NCI-H69 (cell line): ENCODE data around the gene RBFOX2.
A peak's percentile ranks its signal among the peaks of the same experiment; 100 is the strongest.
"Not testable (repeated sequence)": the region's sequence is repeated elsewhere in the genome, so short reads cannot be mapped to it uniquely, and the experiment has no call there.

ENCODE experiments used
- DNase-seq: peaks from one replicate; lab custom pipeline; 2025; lab: John Stamatoyannopoulos, UW

Gene RBFOX2

GRCh38 chr22:36042240-36042639 is 13.6 kb upstream of the RBFOX2 start:
- DNase-seq = no peak

- no peak for DNase-seq
Observed at GRCh38 chr22:36039125-36039524, 10.5 kb upstream of the RBFOX2 start.

GRCh38 chr22:36037102-36037758 is 8.6 kb upstream of the RBFOX2 start:
- DNase-seq = no peak

GRCh38 chr22:36036167-36036624 is 7.6 kb upstream of the RBFOX2 start:
- DNase-seq = peak; percentile 40

- DNase-seq = no peak
Observed at GRCh38 chr22:36032611-36033010, 4.0 kb upstream of the RBFOX2 start.

GRCh38 chr22:36029406-36029755 is 757 bp upstream of the RBFOX2 start:
- DNase-seq = no peak

- DNase-seq = peak; percentile 83
Observed at GRCh38 chr22:36027935-36028645, 534 bp downstream of the RBFOX2 start.

- DNase-seq = peak; percentile 63
Observed at GRCh38 chr22:36027579-36027934, 1.1 kb downstream of the RBFOX2 start.

GRCh38 chr22:36026741-36027140 is 1.9 kb downstream of the RBFOX2 start:
- peak; percentile 69 for DNase-seq

- no peak for DNase-seq
Observed at GRCh38 chr22:36022697-36023096, 5.9 kb downstream of the RBFOX2 start.

- DNase-seq = no peak
Observed at GRCh38 chr22:36022162-36022561, 6.5 kb downstream of the RBFOX2 start.

- peak; percentile 54 for DNase-seq
Observed at GRCh38 chr22:36021606-36022153, 6.9 kb downstream of the RBFOX2 start.

GRCh38 chr22:36020865-36021264 is 7.8 kb downstream of the RBFOX2 start:
- not testable (repeated sequence) for DNase-seq

GRCh38 chr22:36017651-36018091 is 11.0 kb downstream of the RBFOX2 start:
- DNase-seq = peak; percentile 81

- no peak for DNase-seq
Observed at GRCh38 chr22:36016684-36017083, 11.9 kb downstream of the RBFOX2 start.

- DNase-seq = no peak
Observed at GRCh38 chr22:36015811-36016529, 12.7 kb downstream of the RBFOX2 start.

GRCh38 chr22:36015155-36015810 is 13.3 kb downstream of the RBFOX2 start:
- no peak for DNase-seq

GRCh38 chr22:36014546-36015074 is 14.0 kb downstream of the RBFOX2 start:
- no peak for DNase-seq

- DNase-seq = no peak
Observed at GRCh38 chr22:36012332-36012731, 16.3 kb downstream of the RBFOX2 start.

- peak; percentile 38 for DNase-seq
Observed at GRCh38 chr22:36010882-36011281, 17.7 kb downstream of the RBFOX2 start.

- DNase-seq = peak; percentile 43
Observed at GRCh38 chr22:36010090-36010489, 18.5 kb downstream of the RBFOX2 start.

GRCh38 chr22:36009085-36009484 is 19.5 kb downstream of the RBFOX2 start:
- no peak for DNase-seq
